ENCODE results near the gene TNIK.

TNIK gene

GRCh38 chr3:171092467-171092911, 367.7 kb downstream of the TNIK start:
- no peak for DNase-seq (ENCODE audit: insufficient read length)
- no peak for TF ChIP-seq POLR2A (IDR thresholded peaks at IDR 0.05; ENCODE audit: low read depth, low read length)
- TF ChIP-seq POLR2AphosphoS5 (IDR thresholded peaks at IDR 0.05; ENCODE audit: low read depth, low read length) = no peak
- TF ChIP-seq TAF1 (IDR thresholded peaks at IDR 0.05; ENCODE audit: borderline replicate concordance, low read depth, low read length) = no peak
- no peak for FAIRE-seq

GRCh38 chr3:171090321-171090720, 369.9 kb downstream of the TNIK start:
- FAIRE-seq = no peak

GRCh38 chr3:171088964-171089754, 371.0 kb downstream of the TNIK start:
- DNase-seq (ENCODE audit: insufficient read length) (no peak), FAIRE-seq (no peak)
- TF ChIP-seq TAF1 (IDR thresholded peaks at IDR 0.05; ENCODE audit: borderline replicate concordance, low read depth, low read length) = no peak
- no peak for TF ChIP-seq POLR2A (IDR thresholded peaks at IDR 0.05; ENCODE audit: low read depth, low read length)
- no peak for TF ChIP-seq POLR2AphosphoS5 (IDR thresholded peaks at IDR 0.05; ENCODE audit: low read depth, low read length)

More at GRCh38 chr3:171090321-171090720, 369.9 kb downstream of the TNIK start:
- DNase-seq (ENCODE audit: insufficient read length) = no peak
- no peak for TF ChIP-seq TAF1 (IDR thresholded peaks at IDR 0.05; ENCODE audit: borderline replicate concordance, low read depth, low read length)
- TF ChIP-seq POLR2A (IDR thresholded peaks at IDR 0.05; ENCODE audit: low read depth, low read length) = no peak
- TF ChIP-seq POLR2AphosphoS5 (IDR thresholded peaks at IDR 0.05; ENCODE audit: low read depth, low read length) = no peak

- no peak for TF ChIP-seq POLR2AphosphoS5 (IDR thresholded peaks at IDR 0.05; ENCODE audit: low read depth, low read length)
- TF ChIP-seq TAF1 (IDR thresholded peaks at IDR 0.05; ENCODE audit: borderline replicate concordance, low read depth, low read length) = no peak
- no peak for TF ChIP-seq POLR2A (IDR thresholded peaks at IDR 0.05; ENCODE audit: low read depth, low read length)
- FAIRE-seq (no peak), DNase-seq (ENCODE audit: insufficient read length) (no peak)
Measured at GRCh38 chr3:171088496-171088895, 371.7 kb downstream of the TNIK start.

- DNase-seq (ENCODE audit: insufficient read length) = no peak
- no peak for TF ChIP-seq TAF1 (IDR thresholded peaks at IDR 0.05; ENCODE audit: borderline replicate concordance, low read depth, low read length)
- no peak for TF ChIP-seq POLR2A (IDR thresholded peaks at IDR 0.05; ENCODE audit: low read depth, low read length)
- no peak for TF ChIP-seq POLR2AphosphoS5 (IDR thresholded peaks at IDR 0.05; ENCODE audit: low read depth, low read length)
- no peak for FAIRE-seq
Measured at GRCh38 chr3:171086914-171087313, 373.3 kb downstream of the TNIK start.

GRCh38 chr3:171077261-171077660, 382.9 kb downstream of the TNIK start:
- FAIRE-seq = no peak
- TF ChIP-seq POLR2A (IDR thresholded peaks at IDR 0.05; ENCODE audit: low read depth, low read length) (no peak), POLR2AphosphoS5 (IDR thresholded peaks at IDR 0.05; ENCODE audit: low read depth, low read length) (no peak), TAF1 (IDR thresholded peaks at IDR 0.05; ENCODE audit: borderline replicate concordance, low read depth, low read length) (no peak)
- no peak for DNase-seq (ENCODE audit: insufficient read length)

GRCh38 chr3:171072432-171072831, 387.8 kb downstream of the TNIK start:
- DNase-seq (ENCODE audit: insufficient read length) (no peak), FAIRE-seq (no peak)
- TF ChIP-seq POLR2AphosphoS5 (IDR thresholded peaks at IDR 0.05; ENCODE audit: low read depth, low read length) = no peak

- no peak for DNase-seq (ENCODE audit: insufficient read length)
- TF ChIP-seq TAF1 (IDR thresholded peaks at IDR 0.05; ENCODE audit: borderline replicate concordance, low read depth, low read length) (no peak), POLR2A (IDR thresholded peaks at IDR 0.05; ENCODE audit: low read depth, low read length) (no peak), POLR2AphosphoS5 (IDR thresholded peaks at IDR 0.05; ENCODE audit: low read depth, low read length) (no peak)
- no peak for FAIRE-seq
Measured at GRCh38 chr3:171068658-171069057, 391.5 kb downstream of the TNIK start.

- TF ChIP-seq TAF1 (IDR thresholded peaks at IDR 0.05; ENCODE audit: borderline replicate concordance, low read depth, low read length) (no peak), POLR2AphosphoS5 (IDR thresholded peaks at IDR 0.05; ENCODE audit: low read depth, low read length) (no peak), POLR2A (IDR thresholded peaks at IDR 0.05; ENCODE audit: low read depth, low read length) (no peak)
- FAIRE-seq = no peak
- DNase-seq (ENCODE audit: insufficient read length) = no peak
Measured at GRCh38 chr3:171066206-171066605, 394.0 kb downstream of the TNIK start.

- FAIRE-seq (no peak), DNase-seq (ENCODE audit: insufficient read length) (no peak)
- TF ChIP-seq POLR2AphosphoS5 (IDR thresholded peaks at IDR 0.05; ENCODE audit: low read depth, low read length) (no peak), TAF1 (IDR thresholded peaks at IDR 0.05; ENCODE audit: borderline replicate concordance, low read depth, low read length) (no peak), POLR2A (IDR thresholded peaks at IDR 0.05; ENCODE audit: low read depth, low read length) (no peak)
Measured at GRCh38 chr3:171065732-171066131, 394.5 kb downstream of the TNIK start.

GRCh38 chr3:171064461-171064860, 395.7 kb downstream of the TNIK start:
- no peak for TF ChIP-seq TAF1 (IDR thresholded peaks at IDR 0.05; ENCODE audit: borderline replicate concordance, low read depth, low read length)
- TF ChIP-seq POLR2A (IDR thresholded peaks at IDR 0.05; ENCODE audit: low read depth, low read length) = no peak
- no peak for TF ChIP-seq POLR2AphosphoS5 (IDR thresholded peaks at IDR 0.05; ENCODE audit: low read depth, low read length)
- no peak for FAIRE-seq

GRCh38 chr3:171061749-171062148, 398.5 kb downstream of the TNIK start:
- DNase-seq (ENCODE audit: insufficient read length) (no peak), FAIRE-seq (no peak)
- TF ChIP-seq POLR2A (IDR thresholded peaks at IDR 0.05; ENCODE audit: low read depth, low read length) (no peak), POLR2AphosphoS5 (IDR thresholded peaks at IDR 0.05; ENCODE audit: low read depth, low read length) (no peak), TAF1 (IDR thresholded peaks at IDR 0.05; ENCODE audit: borderline replicate concordance, low read depth, low read length) (no peak)

More at GRCh38 chr3:171064461-171064860, 395.7 kb downstream of the TNIK start:
- no peak for DNase-seq (ENCODE audit: insufficient read length)

All from GM12892 (cell line).